ENCODE measurements around the gene COLEC12.

GRCh38 chr18:474416-474815, 26.1 kb downstream of the COLEC12 start:
- TF ChIP-seq CTCF (IDR thresholded peaks at IDR 0.05) (no peak), POLR2A (IDR thresholded peaks at IDR 0.05) (no peak)
